ENCODE measurements around the gene SORBS1.

The SORBS1 gene

GRCh38 chr10:95561177-95561863, at the start of gene SORBS1:
TSS of gene SORBS1 (minus strand) at chr10:95561371. CDS start at chr10:95441135, 120,236 bp downstream.
- peak; percentile 71 to 83 for DNase-seq (ENCODE audit: low read depth in 2 of 2)

- no peak for DNase-seq (ENCODE audit: low read depth in 2 of 2)
Observed at GRCh38 chr10:95610727-95611126, 49.6 kb upstream of the SORBS1 start.

GRCh38 chr10:95606922-95607321, 45.8 kb upstream of the SORBS1 start:
- no peak for DNase-seq (ENCODE audit: low read depth in 2 of 2)

DNA sequence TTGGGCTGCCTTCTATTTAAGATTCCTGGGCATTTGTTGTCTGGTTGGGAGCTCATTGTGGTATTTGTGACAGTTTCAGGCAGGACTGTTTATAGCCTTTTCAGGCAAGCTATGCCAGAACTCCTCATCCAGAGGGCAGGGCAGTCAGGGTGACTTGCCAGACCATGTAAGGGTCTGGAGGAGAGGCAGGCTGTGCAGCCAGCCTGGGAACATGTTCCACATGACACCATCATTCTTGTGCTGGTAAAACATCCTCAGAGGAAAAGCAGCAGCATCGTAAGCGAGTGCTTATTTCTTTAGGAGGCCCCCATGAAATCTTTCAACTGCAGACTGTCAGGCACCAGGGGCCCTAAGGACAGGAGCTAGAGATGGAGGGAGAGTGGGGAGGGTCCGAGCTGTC, 44.0 kb upstream of the SORBS1 start:
- DNase-seq (ENCODE audit: low read depth in 2 of 2): no peak

DNA sequence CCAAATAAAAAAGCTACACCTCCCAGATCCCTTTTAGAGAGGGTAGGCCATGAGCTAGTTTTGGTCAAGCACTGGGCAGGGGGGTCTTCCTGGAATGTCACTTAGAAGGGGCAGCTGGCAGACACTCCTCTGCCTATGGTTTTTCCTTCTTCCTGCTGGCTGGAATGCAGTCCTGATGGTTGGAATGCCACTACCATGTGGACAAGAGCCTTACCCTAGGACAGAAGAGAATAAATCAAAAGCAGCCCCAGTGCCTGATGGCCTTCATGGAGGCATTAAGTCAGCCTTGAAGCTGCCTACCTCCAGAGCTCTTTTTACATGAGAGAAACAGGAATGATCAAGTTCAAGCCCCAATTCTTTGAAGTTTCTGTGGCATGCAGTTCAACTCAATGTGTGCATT, 43.5 kb upstream of the SORBS1 start:
- DNase-seq (ENCODE audit: low read depth in 2 of 2): no peak

- no peak for DNase-seq (ENCODE audit: low read depth in 2 of 2)
Observed at GRCh38 chr10:95602382-95602781, 41.2 kb upstream of the SORBS1 start.

- peak; percentile 24 to 45 for DNase-seq (ENCODE audit: low read depth in 2 of 2)
Observed at GRCh38 chr10:95601116-95601719, 40.0 kb upstream of the SORBS1 start.

DNA sequence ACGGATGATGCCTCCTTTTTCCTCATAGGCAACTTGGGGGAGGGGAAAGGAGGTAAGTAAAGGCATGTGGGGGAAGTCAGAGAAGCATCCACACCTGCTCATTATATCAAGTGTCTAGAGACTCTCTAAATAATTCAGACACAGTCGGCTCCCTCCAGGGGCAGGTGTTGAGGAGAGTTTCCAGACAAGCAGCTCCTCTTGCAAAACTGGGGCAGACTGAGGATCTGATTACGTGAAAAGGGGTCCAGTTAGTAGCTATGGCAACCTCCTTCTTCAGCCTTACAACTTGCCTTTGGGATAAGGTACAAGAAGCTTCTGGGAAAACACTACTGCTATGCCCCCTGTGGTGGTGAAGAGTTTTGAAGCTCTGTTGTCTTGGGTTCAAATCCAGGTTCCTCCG, 39.0 kb upstream of the SORBS1 start:
- DNase-seq (ENCODE audit: low read depth in 2 of 2): no peak

DNA sequence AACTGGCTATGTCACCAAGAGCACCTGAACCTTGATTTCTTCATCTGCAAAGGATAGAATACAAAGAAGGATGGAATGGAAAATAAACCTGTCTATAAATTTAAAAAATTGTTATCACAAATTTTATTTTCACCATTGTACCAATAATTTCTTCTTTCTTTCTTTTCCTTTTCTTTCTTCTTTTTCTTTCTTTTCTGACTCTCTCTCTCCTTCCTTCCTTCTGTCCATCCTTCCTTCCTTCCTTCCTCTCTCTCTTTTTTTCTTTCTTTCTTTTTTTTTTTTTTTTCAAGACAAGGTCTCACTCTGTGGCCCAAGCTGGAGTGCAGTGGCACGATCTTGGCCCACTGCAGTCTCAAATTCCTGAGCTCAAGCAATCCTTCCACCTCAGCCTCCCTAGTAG, 36.6 kb upstream of the SORBS1 start:
- DNase-seq (ENCODE audit: low read depth in 2 of 2): no peak

DNA sequence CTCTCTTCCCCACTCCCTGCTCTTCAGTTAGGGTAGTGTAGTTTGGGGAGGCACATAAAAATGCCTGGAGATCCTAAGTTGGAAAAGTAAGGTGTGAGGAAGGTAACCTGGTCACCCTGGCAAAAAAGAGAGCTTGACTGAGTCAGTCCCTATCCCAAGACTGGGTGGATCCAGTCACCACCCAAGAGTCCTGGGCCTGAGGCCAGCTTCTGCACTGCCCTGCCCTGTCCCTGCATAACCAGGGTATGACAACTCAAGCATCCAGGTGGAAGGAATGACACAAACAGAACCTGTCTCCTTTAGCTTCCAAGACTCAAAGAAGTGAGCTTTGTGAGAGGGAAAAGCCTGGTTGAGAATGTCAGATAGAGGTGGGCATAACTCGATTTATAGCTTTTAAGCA, 26.9 kb upstream of the SORBS1 start:
- DNase-seq (ENCODE audit: low read depth in 2 of 2): no peak

DNA sequence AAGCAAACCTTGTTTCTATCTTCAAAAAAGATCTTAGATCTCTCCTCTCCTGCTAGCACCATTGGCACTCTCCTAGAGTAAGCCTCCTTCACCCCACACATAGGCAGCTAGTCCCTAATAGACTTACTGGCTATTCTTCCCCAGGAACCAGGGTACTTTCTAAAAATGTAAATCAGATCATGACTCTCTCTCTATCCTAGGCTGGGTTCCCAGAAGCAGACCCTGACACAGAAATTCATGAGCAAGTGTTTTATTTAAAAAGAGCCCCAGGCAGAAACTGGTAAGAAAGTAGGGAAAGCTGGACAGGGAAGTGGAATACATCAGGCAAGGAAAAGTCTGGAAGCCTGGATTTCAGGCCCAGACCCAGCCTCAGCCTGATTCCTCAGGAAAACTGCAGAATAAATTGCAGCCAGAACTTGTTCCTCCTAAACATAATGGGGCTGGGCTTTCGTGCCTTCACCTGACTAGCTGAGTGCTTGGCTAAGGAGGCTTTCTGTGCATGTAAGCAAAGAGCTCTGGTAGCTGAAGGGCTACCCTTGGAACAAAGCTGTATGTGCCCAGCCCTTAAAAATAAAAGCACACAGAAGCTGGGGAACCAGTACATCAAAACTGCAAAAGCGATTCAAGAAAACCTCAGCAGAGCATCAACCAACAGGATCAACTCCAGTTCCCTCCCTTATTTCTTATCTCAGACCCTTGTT, 18.8 kb upstream of the SORBS1 start:
- DNase-seq (ENCODE audit: low read depth in 2 of 2): no peak

- no peak for DNase-seq (ENCODE audit: low read depth in 2 of 2)
Observed at GRCh38 chr10:95579292-95579691, 18.1 kb upstream of the SORBS1 start.

- DNase-seq (ENCODE audit: low read depth in 2 of 2): no peak
Observed at GRCh38 chr10:95578619-95579018, 17.4 kb upstream of the SORBS1 start.

GRCh38 chr10:95574649-95575365, 13.6 kb upstream of the SORBS1 start:
- DNase-seq (ENCODE audit: low read depth in 2 of 2): no peak

GRCh38 chr10:95573964-95574604, 12.9 kb upstream of the SORBS1 start:
- DNase-seq (ENCODE audit: low read depth in 2 of 2): no peak

- no peak for DNase-seq (ENCODE audit: low read depth in 2 of 2)
Observed at GRCh38 chr10:95573527-95573926, 12.4 kb upstream of the SORBS1 start.

DNA sequence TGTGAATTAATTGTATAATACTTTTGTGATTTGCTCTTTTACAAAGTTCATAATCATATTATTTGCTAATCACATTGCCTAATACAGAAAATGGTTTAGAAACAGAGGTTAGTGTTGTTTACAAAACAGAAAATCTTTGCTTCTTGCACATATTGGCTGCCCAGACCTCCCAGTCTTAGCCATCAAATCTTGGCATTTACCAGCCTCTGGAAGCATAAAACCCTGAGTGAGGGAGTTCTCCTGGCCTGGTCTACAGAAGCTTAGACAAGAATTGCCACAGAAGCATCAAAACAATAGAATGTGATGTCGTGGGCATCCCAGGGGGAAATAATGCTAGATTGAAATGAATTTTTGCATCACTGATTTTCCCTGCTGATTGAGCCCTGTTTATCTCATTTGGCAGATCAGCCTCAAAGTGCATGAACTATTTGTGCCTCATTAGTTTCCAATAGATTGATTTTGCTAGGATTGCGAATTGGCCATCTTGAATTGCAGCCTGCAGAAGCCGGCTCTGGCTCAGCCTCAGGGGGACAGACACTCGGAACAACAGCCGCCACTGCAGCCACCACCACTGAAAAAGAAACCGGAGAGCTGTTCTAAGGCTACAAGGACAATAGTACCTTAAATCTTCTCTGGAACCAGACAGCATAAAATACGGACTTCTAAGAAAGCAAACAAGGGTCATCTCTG, 11.1 kb upstream of the SORBS1 start:
- no peak for DNase-seq (ENCODE audit: low read depth in 2 of 2)

DNA sequence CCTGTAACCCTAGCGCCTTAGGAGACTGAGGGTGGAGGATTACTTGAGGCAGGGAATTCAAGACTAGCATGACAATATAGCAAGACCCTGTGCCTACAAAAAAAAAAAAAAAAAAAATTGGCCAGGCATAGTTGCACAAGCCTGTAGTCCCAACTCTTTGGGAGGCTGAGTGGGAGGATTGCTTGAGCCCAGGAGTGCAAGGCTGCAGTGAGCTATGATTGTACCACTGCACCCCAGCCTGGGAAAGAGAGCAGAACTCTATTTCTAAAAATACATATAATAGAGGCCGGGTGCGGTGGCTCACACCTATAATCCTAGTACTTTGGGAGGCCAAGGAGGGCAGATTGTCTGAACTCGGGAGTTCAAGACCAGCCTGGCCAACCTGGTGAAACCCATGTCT, 10.2 kb upstream of the SORBS1 start:
- DNase-seq (ENCODE audit: low read depth in 2 of 2): no peak

GRCh38 chr10:95569368-95569767, 8.2 kb upstream of the SORBS1 start:
- no peak for DNase-seq (ENCODE audit: low read depth in 2 of 2)

- no peak for DNase-seq (ENCODE audit: low read depth in 2 of 2)
Observed at GRCh38 chr10:95567903-95568630, 6.9 kb upstream of the SORBS1 start.

DNA sequence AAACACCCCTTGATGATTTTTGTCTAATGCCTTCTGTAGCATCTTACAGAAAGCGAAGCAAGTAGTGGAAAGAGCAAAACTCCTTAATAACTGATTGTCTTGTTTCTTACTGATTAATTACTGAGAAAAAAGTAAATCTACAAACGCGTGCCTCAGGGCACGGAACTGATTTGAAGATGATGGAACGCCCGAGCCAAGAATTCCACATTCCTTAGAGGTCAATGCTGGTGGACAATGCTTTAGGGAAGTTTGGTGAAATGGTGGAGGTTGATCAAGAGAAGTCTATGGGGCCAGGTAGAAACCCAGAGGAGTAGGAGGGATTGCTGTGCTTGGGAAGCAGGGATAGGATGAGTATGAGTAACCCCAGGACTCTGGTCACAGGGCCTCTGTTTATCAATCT, 5.0 kb upstream of the SORBS1 start:
- DNase-seq (ENCODE audit: low read depth in 2 of 2): no peak

Measured in stimulated activated CD4-positive, alpha-beta T cell treated with anti-CD3 and anti-CD28 coated beads, Interleukin-12 subunit alpha, Interleukin-12 subunit beta, amount 100 ng/mL, for 24 hours (primary cell).